Stimulated activated naive CD8-positive, alpha-beta T cell treated with anti-CD3 and anti-CD28 coated beads, Interleukin-15, Interleukin-2, amounts not matched to agents 100 ng/mL and 50 ng/mL, for 24 hours (primary cell): ENCODE data around the gene TSHZ1.

Experiments used
- H3K27ac Mint-ChIP-seq: one replicate; pipeline ENCODE4 v1.8.0; 2021; ENCODE audit warnings: mild to moderate bottlenecking, mixed read lengths
- H3K27me3 Mint-ChIP-seq: one replicate; pipeline ENCODE4 v1.8.0; 2021; ENCODE audit warnings: mixed read lengths
- H3K36me3 Mint-ChIP-seq: one replicate; pipeline ENCODE4 v1.8.0; 2021; ENCODE audit warnings: low read depth, mixed read lengths
- H3K4me1 Mint-ChIP-seq: one replicate; pipeline ENCODE4 v1.8.0; 2021; ENCODE audit warnings: low read depth, mixed read lengths
- H3K4me3 Mint-ChIP-seq: one replicate; pipeline ENCODE4 v1.8.0; 2021; ENCODE audit warnings: mild to moderate bottlenecking, mixed read lengths
- H3K9me3 Mint-ChIP-seq: one replicate; pipeline ENCODE4 v1.8.0; 2021; ENCODE audit warnings: mixed read lengths

TSHZ1 gene

DNA sequence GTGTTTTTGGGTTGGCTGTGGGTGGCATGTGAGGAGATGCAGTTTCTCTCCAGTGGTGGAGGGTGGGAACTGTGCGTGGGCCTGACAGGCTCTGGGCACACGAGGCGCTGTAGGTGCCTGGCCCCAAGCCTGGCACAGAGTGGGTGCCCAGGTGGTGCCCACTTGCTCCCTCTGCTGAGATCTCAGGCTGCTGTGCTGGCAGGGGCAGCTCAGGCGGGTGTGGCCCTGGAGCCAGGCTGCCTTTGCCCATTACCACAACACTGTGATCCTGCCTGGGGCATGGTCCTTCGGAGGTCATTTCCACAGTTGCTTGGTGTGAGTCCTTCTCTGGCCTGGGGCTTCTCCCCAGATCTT, 20.4 kb downstream of the TSHZ1 start:
- Mint-ChIP-seq H3K27ac (no peak overlapping the region), H3K9me3 (no peaks in the 10 kb centered on the region), H3K4me1 (peaks cover 45% of the 10 kb centered on the region), H3K27me3 (no peaks in the 10 kb centered on the region), H3K36me3 (peaks cover 15% of the 10 kb centered on the region), H3K4me3 (no peak overlapping the region)

DNA sequence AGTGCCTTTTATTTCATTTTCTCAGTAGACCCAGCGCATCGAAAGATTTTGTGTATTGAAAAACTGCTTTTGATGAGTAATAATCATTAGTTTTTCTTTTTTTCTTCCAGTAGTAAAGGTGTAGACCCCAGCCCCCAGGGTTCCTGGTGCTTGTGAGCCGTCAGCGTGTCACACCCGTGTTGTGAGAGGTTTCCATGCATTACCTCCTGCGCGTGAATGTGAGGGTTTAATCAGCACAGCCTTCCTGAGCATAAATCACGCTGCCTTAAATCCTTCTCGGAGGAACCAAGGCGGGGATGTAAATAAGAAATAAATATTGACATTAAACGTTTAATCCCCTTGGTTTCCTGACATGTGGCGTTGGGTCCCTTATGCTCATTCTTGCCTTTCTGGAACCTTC, 24.3 kb downstream of the TSHZ1 start:
- H3K36me3 Mint-ChIP-seq: peaks cover 20% of the 10 kb centered on the region
- peaks cover 17% of the 10 kb centered on the region for H3K4me1 Mint-ChIP-seq
- H3K9me3 Mint-ChIP-seq: no peaks in the 10 kb centered on the region
- H3K27me3 Mint-ChIP-seq: no peaks in the 10 kb centered on the region
- no peak overlapping the region for H3K27ac Mint-ChIP-seq
- H3K4me3 Mint-ChIP-seq: no peak overlapping the region

DNA sequence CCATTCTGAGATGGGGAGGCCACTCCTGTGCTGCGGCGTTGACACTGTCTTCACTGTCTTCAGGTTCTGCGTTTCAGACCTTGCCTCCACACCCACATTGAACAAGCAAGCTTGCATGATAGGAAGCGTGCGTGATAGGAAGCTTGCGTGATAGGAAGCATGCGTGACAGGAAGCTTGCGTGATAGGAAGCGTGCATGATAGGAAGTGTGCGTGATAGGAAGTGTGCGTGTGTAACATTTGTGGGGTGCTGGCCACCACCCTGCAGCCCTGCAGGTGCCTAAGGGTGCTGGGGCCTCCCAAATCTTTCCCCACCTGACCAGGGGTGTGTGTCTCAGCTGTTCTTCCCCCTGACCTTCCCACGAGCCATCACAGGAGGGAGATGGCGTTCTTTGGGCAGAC, 25.3 kb downstream of the TSHZ1 start:
- Mint-ChIP-seq H3K27ac (no peak overlapping the region), H3K4me1 (peaks cover 19% of the 10 kb centered on the region), H3K4me3 (no peak overlapping the region), H3K27me3 (no peaks in the 10 kb centered on the region), H3K36me3 (peaks cover 14% of the 10 kb centered on the region), H3K9me3 (no peaks in the 10 kb centered on the region)

DNA sequence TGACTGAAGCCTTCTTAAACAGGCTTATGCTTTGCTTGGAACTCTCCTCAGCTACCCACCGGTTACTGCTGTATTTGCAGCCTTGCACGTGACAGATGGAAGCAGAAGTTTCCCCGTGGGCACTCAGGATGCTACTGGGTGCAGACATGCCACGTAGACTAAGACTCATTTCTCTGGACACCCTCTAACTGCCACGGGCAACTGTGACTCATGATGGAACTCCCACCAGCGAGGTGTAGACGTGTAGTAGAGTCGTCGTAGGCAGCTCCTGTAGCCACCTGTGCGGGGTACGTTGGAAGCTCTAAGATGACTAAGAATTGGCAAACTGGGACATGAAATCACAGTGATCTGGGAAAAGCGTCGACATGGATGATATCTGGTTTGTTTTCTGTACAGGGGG, 27.5 kb downstream of the TSHZ1 start:
- Mint-ChIP-seq H3K27me3 (no peaks in the 10 kb centered on the region), H3K36me3 (peaks cover 15% of the 10 kb centered on the region), H3K27ac (no peak overlapping the region), H3K9me3 (no peaks in the 10 kb centered on the region), H3K4me1 (peaks cover 20% of the 10 kb centered on the region), H3K4me3 (no peak overlapping the region)

DNA sequence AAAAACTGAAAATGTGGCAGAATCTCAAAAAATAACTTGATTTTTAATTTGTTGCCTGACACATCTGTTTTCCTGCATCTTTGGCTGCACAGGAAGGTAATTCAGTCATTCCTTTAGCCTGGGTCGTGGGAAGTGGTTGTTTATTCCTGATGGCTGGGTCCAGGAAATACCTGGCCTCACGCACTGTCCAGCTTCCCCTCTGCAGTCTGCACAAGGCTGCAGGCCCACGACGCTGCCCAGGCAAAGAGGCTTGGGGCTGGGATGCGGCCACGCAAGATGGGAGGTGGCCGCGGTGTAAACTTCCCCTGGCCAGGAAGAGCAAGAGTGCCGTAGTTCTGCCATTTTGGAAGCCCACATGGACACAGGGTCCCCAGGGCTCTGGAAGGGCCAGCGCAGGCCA, 28.2 kb downstream of the TSHZ1 start:
- Mint-ChIP-seq H3K4me3 (no peak overlapping the region), H3K27ac (no peak overlapping the region), H3K9me3 (no peaks in the 10 kb centered on the region), H3K27me3 (no peaks in the 10 kb centered on the region), H3K36me3 (peaks cover 15% of the 10 kb centered on the region), H3K4me1 (peaks cover 20% of the 10 kb centered on the region)

DNA sequence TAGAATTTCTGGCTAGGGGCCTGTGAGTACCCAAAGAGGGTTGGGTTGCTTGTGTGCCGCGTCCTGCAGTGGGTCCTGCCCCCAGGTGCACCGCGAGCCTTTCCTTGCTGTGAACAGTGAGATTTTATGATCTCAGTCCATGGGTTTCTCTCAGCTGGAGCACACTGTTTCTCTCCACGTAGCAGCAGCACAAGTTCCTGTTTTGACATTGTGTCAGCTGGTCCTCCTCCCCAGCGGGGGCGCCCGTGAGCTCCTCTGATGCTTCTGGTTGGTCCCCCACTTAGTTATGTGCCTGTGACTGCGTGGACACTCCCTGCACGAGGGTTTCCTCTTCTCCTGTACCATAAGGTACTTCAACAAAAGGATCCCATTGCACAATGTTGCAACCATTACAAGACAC, 29.8 kb downstream of the TSHZ1 start:
- Mint-ChIP-seq H3K36me3 (peaks cover 15% of the 10 kb centered on the region), H3K4me3 (no peak overlapping the region), H3K9me3 (no peaks in the 10 kb centered on the region), H3K27ac (no peak overlapping the region), H3K4me1 (peaks cover 32% of the 10 kb centered on the region), H3K27me3 (no peaks in the 10 kb centered on the region)

DNA sequence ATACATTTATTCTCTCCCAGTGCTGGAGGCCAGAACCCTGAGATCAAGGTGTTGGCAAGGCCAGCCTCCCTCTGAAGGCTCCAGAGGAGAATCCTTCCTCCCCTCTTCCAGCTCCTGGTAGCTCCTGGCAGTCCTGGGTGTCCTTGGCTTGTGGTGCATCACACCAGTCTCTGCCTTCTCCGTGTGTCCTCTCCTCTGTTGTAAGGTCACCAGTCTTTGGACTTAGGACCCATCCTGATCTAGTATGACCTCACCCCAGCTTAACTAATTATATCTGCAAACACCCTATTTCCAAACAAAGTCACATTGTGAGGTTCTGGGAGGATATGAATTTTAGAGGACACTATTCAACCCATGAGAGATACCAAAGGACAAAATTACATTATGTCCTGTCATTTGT, 31.1 kb downstream of the TSHZ1 start:
- no peak overlapping the region for H3K4me3 Mint-ChIP-seq
- peaks cover 37% of the 10 kb centered on the region for H3K4me1 Mint-ChIP-seq
- no peak overlapping the region for H3K27ac Mint-ChIP-seq
- H3K36me3 Mint-ChIP-seq: peaks cover 11% of the 10 kb centered on the region
- no peaks in the 10 kb centered on the region for H3K27me3 Mint-ChIP-seq
- no peaks in the 10 kb centered on the region for H3K9me3 Mint-ChIP-seq

DNA sequence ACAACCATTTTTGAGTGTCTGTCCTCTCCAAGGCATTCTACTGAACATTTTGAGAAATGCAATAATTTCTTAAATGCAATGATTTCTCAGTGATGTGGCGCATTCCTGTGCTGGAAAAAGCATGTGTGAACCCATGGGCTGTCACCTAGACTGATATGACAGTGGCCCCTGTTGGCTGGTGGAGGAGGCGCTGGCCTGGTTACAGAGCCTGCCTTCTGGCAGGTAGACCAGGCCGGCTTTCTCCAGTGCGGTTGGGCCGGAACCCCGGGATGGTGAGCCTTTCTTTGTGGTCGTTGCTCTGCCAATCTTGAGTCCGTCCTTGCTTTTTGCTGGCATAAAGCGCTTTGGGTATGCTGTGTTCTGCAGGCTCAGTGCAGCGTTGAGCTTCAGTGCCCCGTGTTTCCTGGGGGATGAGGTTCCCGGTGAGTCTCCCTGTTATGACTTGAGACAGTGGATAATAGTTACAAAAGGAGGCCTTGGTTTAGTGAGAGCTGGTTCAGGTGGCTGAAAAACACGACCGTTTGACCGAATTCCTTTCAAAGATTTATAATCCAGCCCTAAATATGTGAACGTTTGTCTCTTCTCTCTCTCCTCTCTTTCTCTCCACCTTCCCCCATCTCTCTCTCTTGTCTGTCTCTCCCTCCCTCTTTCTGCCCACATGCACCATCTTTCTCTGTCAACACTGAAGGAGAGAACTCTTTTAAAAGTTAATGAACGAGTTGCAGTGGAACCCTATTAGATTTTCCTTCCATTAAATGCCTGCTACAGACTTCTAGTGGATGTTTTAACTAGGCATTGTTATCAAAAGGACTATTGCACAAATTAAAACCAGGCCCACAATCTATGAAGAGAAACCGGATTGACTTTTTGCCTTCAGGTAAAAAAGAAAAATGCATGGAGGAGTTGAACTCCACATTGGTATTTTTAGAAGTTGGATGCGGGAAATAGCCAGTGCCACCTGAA, 34.0 kb downstream of the TSHZ1 start:
- H3K36me3 Mint-ChIP-seq: peaks cover 7% of the 10 kb centered on the region
- peaks cover 51% of the 10 kb centered on the region for H3K4me1 Mint-ChIP-seq
- H3K9me3 Mint-ChIP-seq: no peaks in the 10 kb centered on the region
- H3K27ac Mint-ChIP-seq: peak overlapping the region; percentile 2
- no peak overlapping the region for H3K4me3 Mint-ChIP-seq
- H3K27me3 Mint-ChIP-seq: no peaks in the 10 kb centered on the region

DNA sequence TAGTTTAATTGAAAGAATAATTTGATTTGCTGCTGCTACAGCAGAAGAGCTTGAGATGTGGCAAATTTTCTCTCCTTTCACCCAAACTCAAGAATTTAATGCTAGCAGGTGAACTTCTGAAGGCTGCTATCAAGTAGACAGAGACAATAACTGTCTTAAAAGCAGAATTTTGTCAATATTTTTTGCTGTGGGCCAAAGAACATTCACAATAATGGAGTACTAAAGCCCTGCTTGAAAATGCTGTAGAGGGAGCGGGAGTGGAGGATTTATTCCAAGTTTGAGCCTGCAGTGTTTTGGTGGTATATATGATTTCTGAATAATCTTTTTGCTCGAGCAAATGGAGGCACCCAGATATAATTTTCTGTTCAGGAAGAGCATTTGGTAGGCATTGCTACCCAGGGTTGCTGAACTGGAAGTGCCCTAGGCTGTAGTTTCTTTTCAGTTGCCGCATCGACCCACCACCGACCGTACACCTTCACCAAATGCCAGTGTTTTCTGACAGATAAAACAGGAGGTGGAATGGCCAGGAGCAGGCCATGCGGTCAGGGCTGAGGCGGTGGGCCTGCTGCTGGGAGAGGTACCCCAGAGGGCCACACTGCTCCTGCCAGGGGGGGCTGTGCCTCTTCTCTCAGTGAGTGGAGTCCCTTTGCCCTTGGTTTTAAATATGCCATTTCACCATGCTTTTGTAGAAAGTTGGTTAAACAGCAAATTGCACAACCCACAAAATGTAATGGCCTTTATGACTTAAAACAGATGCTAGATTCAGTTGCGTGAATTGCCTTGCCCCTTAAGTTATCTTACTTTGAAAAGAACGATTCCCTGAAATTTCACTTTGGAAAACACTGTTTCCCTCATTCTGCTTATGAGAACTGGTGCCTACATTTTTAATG, 36.4 kb downstream of the TSHZ1 start:
- no peaks in the 10 kb centered on the region for H3K36me3 Mint-ChIP-seq
- H3K4me3 Mint-ChIP-seq: peak overlapping the region; percentile 86
- no peaks in the 10 kb centered on the region for H3K9me3 Mint-ChIP-seq
- H3K27ac Mint-ChIP-seq: peak overlapping the region; percentile 93
- H3K4me1 Mint-ChIP-seq: peaks cover 59% of the 10 kb centered on the region
- H3K27me3 Mint-ChIP-seq: no peaks in the 10 kb centered on the region

DNA sequence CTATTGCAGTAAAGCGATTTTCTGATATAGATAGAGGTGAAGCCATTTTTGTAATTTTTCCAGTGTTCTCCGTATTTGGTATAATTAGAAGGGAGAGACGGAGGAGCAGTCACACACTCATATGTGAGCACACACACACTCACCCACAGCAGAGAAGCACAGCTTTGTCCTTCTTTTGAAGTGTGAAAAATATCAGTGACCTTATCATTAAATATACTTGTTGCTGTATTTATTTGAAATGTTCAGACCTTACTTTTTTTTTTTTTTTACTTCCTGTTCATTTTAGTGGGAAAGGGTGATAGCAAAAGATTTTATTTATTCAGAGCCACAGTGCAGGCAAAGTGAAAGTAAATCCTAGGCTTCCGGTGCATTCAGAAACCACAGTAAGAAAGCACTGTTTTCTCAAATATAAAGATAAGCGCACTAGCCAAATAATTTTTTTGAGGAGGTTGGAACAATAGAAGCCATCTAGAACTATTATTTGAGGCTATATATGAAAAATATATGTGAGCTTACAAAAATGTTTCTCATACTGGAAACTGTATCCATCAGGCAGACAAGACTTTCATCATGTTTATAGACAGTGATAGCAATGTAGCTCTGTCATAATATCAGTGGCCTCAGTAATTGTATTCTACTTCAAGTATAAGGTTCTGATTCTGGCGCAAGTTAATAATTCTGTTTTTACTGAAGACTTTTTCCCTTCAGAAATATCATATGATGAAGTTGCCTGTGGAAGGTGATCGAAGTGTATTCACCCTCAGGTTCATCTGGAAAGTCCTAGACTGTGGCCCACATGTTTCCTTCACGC, 37.2 kb downstream of the TSHZ1 start:
- H3K36me3 Mint-ChIP-seq: no peaks in the 10 kb centered on the region
- H3K27me3 Mint-ChIP-seq: no peaks in the 10 kb centered on the region
- H3K27ac Mint-ChIP-seq: peak overlapping the region; percentile 93
- peak overlapping the region; percentile 86 for H3K4me3 Mint-ChIP-seq
- no peaks in the 10 kb centered on the region for H3K9me3 Mint-ChIP-seq
- H3K4me1 Mint-ChIP-seq: peaks cover 63% of the 10 kb centered on the region

DNA sequence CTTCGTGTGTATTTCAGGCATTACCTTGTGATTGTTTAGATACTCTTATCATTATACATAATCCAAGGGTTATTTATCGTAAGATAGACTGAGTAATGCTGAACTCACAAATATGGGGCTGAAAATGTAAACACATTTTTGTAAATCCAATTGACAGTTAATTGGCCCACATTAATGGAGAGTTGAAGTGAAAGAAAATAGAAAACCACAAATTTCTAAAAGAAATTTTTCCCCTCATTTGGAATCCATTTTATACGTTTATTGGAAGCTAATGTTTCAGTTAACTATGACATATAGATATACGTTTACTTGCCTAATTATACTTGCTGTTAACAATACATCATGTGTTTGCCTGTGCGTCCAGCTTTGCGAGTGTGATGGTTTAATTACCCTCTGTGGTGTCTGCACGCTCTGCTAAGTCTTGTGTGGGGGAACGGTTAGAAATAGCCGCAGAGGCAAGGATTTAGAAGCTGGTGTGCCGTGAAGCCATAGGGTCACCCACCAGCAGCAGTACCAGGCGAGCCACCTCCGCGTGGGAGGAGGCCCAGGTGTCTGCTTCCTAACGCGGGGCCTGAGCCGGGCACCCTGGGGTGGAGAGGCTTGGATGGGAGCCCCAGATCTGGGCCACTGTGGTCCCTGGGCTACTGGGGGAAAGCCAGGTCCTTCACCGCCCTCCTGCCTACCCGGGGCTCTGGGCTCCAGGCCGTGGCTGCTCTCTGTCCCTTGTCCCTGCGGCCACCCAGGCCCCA, 38.0 kb downstream of the TSHZ1 start:
- peaks cover 71% of the 10 kb centered on the region for H3K4me1 Mint-ChIP-seq
- peak overlapping the region; percentile 86 for H3K4me3 Mint-ChIP-seq
- no peaks in the 10 kb centered on the region for H3K27me3 Mint-ChIP-seq
- peak overlapping the region; percentile 93 for H3K27ac Mint-ChIP-seq
- H3K9me3 Mint-ChIP-seq: no peaks in the 10 kb centered on the region
- no peaks in the 10 kb centered on the region for H3K36me3 Mint-ChIP-seq

DNA sequence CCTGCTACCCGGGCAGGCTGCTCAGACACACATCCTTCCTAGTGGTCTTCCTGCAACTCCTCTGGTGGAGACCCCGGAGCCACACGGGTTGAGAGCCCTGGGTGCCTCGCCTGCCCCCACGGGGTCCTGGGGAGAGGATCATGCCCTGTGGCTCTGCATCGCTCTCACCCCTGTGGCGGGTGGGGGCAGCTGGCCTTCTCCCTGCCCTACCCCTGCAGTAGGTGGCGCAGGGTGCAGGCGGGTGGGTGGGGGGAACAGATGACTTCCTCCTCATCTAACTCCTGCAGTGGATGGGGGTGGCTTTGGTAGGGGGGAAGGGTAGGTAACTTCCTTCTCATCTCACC, 38.5 kb downstream of the TSHZ1 start:
- no peak overlapping the region for H3K27ac Mint-ChIP-seq
- H3K9me3 Mint-ChIP-seq: no peaks in the 10 kb centered on the region
- no peaks in the 10 kb centered on the region for H3K27me3 Mint-ChIP-seq
- H3K4me1 Mint-ChIP-seq: peaks cover 75% of the 10 kb centered on the region
- H3K4me3 Mint-ChIP-seq: no peak overlapping the region
- no peaks in the 10 kb centered on the region for H3K36me3 Mint-ChIP-seq

DNA sequence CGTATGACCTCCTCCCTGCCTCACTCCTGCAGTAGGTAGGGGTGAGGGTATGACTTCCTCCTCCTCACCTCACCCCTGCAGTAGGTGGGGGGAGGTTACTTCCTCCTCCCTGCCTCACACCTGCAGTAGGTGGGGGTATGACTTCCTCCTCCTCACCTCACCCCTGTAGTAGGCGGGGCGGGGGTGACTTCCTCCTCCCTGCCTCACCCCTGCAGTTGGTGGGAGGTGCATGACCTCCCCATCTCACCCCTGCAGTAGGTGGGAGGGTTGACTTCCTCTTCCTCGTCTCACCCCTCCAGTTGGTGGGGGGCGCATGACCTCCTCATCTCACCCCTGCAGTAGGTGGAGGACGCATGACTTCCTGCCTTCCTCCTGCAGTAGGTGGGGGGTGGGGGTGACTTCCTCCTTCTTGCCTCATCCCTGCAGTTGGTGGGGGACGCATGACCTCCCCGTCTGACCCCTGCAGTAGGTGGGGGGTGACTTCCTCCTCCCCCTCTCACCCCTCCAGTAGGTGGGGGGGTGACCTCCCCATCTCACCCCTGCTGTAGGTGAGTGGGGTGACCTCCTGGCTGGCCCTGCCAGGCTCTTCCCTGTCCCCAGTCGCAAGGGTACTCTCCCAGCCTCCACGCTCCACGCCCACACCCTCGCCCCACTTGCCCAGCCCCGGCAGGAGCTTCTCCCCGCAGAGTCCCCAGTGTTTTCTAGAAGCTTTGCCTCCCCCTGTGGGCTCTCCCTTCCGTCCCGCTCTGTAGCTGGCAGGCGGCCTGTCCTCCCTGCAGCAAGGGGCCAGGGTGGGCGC, 39.3 kb downstream of the TSHZ1 start:
- Mint-ChIP-seq H3K4me1 (peaks cover 76% of the 10 kb centered on the region), H3K4me3 (no peak overlapping the region), H3K36me3 (no peaks in the 10 kb centered on the region), H3K9me3 (no peaks in the 10 kb centered on the region), H3K27me3 (no peaks in the 10 kb centered on the region), H3K27ac (peak overlapping the region; percentile 76)

DNA sequence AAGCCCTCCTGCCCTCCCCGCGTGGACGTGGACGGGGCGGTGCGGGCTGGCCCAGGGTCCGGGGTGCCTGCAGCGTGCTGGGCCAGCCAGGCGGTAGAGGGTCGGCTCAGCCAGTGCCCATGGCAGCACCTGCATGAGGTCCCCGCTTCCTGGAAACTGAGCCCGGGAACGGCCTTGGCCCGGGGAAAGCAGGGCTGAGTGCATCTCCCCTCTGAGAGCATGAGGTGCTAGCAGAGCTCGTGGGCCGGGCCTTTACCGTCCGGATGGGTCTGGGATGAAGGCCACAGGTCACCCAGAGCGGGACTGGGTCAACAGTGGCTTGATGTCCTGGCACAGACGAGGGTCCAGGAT, 39.8 kb downstream of the TSHZ1 start:
- H3K4me3 Mint-ChIP-seq: no peak overlapping the region
- H3K27ac Mint-ChIP-seq: no peak overlapping the region
- no peaks in the 10 kb centered on the region for H3K36me3 Mint-ChIP-seq
- peaks cover 75% of the 10 kb centered on the region for H3K4me1 Mint-ChIP-seq
- no peaks in the 10 kb centered on the region for H3K9me3 Mint-ChIP-seq
- H3K27me3 Mint-ChIP-seq: no peaks in the 10 kb centered on the region
